Endothelial cell (in vitro differentiated cells): ENCODE measurements around the gene RSF1. TPM values are rescaled to one million over a fixed set of nuclear protein-coding genes. Genes with fewer than 3 reads are reported as not detected.
"Not testable (repeated sequence)": the region's sequence is repeated elsewhere in the genome, so short reads cannot be mapped to it uniquely, and the experiment has no call there.

Experiments
- DNase-seq: peaks from one replicate; pipeline ENCODE4 v3.0.0; 2021; ENCODE audit warnings: low spot score
- H3K27ac Mint-ChIP-seq: one replicate; pipeline ENCODE4 v1.8.0; 2021; ENCODE audit warnings: mixed read lengths, inconsistent platforms; ENCODE audit not compliant: unreplicated experiment
- H3K27me3 Mint-ChIP-seq: one replicate; pipeline ENCODE4 v1.8.0; 2021; ENCODE audit warnings: mild to moderate bottlenecking, moderate library complexity, mixed read lengths, inconsistent platforms; ENCODE audit not compliant: unreplicated experiment
- H3K36me3 Mint-ChIP-seq: one replicate; pipeline ENCODE4 v1.8.0; 2021; ENCODE audit warnings: mild to moderate bottlenecking, low read depth, mixed read lengths, inconsistent platforms; ENCODE audit not compliant: unreplicated experiment
- H3K4me1 Mint-ChIP-seq: one replicate; pipeline ENCODE4 v1.8.0; 2021; ENCODE audit warnings: mild to moderate bottlenecking, mixed read lengths, inconsistent platforms; ENCODE audit not compliant: unreplicated experiment
- H3K4me3 Mint-ChIP-seq: one replicate; pipeline ENCODE4 v1.8.0; 2021; ENCODE audit warnings: mild to moderate bottlenecking, mixed read lengths, inconsistent platforms; ENCODE audit not compliant: unreplicated experiment
- H3K9me3 Mint-ChIP-seq: one replicate; pipeline ENCODE4 v1.8.0; 2021; ENCODE audit warnings: mixed read lengths, inconsistent platforms; ENCODE audit not compliant: unreplicated experiment
- long read RNA-seq: library from polyadenylated mRNA; unstranded; transcript quantifications from one replicate; pipeline ENCODE4 v2.0.0, GENCODE V29; 2020; ENCODE audit not compliant: unreplicated experiment
- total RNA-seq: library from RNA; stranded (reverse); fragmentation: NEBNext Ultra II Directional; extraction: Animal tissue kit (Norgen Biotek cat#: 25700); gene quantifications from one replicate; pipeline ENCODE4 v1.2.1, GENCODE V29; 2021; ENCODE audit not compliant: unreplicated experiment
- TF ChIP-seq, protein P1 (sequence below): fragments of 200-600 bp; sonication (generic); IDR thresholded peaks from one replicate; pipeline ENCODE4 v1.5.0; 2021; ENCODE audit warnings: antibody characterized with exemption; ENCODE audit not compliant: unreplicated experiment

RSF1 gene, protein sequence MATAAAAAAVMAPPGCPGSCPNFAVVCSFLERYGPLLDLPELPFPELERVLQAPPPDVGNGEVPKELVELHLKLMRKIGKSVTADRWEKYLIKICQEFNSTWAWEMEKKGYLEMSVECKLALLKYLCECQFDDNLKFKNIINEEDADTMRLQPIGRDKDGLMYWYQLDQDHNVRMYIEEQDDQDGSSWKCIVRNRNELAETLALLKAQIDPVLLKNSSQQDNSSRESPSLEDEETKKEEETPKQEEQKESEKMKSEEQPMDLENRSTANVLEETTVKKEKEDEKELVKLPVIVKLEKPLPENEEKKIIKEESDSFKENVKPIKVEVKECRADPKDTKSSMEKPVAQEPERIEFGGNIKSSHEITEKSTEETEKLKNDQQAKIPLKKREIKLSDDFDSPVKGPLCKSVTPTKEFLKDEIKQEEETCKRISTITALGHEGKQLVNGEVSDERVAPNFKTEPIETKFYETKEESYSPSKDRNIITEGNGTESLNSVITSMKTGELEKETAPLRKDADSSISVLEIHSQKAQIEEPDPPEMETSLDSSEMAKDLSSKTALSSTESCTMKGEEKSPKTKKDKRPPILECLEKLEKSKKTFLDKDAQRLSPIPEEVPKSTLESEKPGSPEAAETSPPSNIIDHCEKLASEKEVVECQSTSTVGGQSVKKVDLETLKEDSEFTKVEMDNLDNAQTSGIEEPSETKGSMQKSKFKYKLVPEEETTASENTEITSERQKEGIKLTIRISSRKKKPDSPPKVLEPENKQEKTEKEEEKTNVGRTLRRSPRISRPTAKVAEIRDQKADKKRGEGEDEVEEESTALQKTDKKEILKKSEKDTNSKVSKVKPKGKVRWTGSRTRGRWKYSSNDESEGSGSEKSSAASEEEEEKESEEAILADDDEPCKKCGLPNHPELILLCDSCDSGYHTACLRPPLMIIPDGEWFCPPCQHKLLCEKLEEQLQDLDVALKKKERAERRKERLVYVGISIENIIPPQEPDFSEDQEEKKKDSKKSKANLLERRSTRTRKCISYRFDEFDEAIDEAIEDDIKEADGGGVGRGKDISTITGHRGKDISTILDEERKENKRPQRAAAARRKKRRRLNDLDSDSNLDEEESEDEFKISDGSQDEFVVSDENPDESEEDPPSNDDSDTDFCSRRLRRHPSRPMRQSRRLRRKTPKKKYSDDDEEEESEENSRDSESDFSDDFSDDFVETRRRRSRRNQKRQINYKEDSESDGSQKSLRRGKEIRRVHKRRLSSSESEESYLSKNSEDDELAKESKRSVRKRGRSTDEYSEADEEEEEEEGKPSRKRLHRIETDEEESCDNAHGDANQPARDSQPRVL (N-terminal part only)
- 73.7 TPM for total RNA-seq
- long read RNA-seq, transcript RSF1-206 (6 exons, 2,107 nt): major isoform, 10 of 23 reads
- long read RNA-seq, partial matches to known transcripts: 12 of 23 reads
- long read RNA-seq, other reads (novel, unspliced or antisense): 0 of 23 reads

DNA sequence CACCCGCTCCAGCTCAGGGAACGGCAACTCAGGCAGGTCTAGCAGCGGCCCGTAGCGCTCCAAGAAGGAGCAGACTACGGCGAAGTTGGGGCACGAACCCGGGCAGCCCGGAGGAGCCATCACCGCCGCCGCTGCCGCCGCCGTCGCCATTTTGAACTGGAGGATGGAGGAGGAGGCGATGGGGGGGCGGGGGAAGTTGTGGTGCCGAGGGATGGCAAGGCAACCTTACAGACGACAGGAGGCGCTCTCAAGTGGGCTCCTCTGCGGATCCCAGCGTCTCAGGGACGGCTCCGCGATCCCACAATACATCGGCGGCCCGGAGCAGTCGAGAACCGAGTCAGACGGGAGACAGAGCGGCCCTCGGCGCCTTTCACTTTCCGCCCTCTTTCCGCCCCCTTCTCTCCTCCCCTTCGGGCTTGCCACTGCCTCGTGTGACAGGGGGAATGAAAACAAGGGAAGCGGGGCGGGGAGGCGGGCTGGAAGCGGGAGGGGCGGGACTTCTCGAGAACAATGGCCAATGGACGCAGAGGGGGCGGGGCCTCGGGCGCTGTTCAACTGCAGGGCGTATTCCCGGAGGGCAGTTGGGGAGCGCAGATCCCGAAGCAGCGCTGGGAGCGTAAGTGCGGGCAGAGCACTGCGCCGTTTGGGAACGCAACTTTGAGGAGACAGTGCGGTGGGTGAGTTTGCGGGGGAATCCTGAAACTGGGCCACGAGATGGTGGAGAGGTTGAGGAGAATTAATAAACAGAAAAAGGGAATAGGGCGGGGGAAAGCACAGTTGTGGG is at the start of gene RSF1, which contains the start of gene AAMDC:
Gene RSF1 (minus strand): TSS at position 158 of the 784 bp plus-strand sequence. CDS start 8 bp downstream, at position 150.
Gene AAMDC (plus strand): TSS at position 580 of the 784 bp plus-strand sequence. CDS start 21,353 bp downstream, outside the sequence.
- peak; percentile 98 for DNase-seq
- Mint-ChIP-seq H3K27me3 (peaks cover 2% of the 10 kb centered on the region), H3K4me1 (peaks cover 10% of the 10 kb centered on the region), H3K36me3 (peaks cover 11% of the 10 kb centered on the region), H3K9me3 (no peaks in the 10 kb centered on the region), H3K4me3 (peak within 1 kb of the TSS; percentile 100), H3K27ac (peak within 1 kb of the TSS; percentile 96)
- TF ChIP-seq, protein P1, sequence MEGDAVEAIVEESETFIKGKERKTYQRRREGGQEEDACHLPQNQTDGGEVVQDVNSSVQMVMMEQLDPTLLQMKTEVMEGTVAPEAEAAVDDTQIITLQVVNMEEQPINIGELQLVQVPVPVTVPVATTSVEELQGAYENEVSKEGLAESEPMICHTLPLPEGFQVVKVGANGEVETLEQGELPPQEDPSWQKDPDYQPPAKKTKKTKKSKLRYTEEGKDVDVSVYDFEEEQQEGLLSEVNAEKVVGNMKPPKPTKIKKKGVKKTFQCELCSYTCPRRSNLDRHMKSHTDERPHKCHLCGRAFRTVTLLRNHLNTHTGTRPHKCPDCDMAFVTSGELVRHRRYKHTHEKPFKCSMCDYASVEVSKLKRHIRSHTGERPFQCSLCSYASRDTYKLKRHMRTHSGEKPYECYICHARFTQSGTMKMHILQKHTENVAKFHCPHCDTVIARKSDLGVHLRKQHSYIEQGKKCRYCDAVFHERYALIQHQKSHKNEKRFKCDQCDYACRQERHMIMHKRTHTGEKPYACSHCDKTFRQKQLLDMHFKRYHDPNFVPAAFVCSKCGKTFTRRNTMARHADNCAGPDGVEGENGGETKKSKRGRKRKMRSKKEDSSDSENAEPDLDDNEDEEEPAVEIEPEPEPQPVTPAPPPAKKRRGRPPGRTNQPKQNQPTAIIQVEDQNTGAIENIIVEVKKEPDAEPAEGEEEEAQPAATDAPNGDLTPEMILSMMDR: peak; percentile 14

DNA sequence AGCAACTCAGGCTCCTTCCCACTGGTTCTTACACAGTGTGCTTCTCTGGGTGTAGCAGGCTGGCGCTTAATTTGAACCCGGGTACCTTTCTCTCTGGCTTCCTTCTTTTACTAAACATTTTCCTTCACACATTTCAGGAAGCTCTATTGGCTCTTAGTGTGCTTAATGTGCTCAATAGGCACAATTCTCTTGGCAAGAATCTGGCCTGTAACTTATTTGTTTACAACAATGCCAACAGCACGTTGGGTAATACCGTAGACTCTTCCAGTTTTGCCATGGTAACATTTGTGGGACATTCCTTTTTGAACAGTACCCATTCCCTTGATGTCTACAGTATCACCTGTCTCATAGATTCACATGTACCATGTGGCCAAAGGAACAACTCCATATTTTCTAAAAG is 48.2 kb upstream of the RSF1 start:
- TF ChIP-seq, protein P1: no peak
- peaks cover 13% of the 10 kb centered on the region for H3K36me3 Mint-ChIP-seq
- H3K27me3 Mint-ChIP-seq: peaks cover 2% of the 10 kb centered on the region
- no peak overlapping the region for H3K4me3 Mint-ChIP-seq
- DNase-seq: no peak
- H3K27ac Mint-ChIP-seq: no peak overlapping the region
- no peaks in the 10 kb centered on the region for H3K9me3 Mint-ChIP-seq
- H3K4me1 Mint-ChIP-seq: no peaks in the 10 kb centered on the region

DNA sequence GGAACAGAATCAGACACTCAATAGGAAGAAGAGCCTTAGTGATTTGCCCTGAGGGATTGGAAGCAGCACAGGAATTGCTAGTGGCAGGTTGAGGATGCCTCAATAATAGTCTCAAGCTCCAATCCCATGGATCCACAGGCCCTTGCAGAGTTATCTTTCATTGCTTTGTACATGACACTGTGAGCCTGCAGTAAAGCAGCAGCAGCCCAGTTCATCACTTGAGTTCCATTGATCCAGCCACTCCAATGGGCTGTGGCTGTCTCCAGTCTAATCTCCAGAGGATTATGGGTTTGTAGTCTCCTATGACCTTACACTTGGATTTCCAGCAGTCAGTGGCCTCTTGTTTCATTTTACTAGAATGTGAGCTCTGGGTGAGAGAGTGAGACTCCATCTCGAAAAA is 45.8 kb upstream of the RSF1 start:
- TF ChIP-seq, protein P1: no peak
- DNase-seq: no peak
- Mint-ChIP-seq H3K4me1 (no peaks in the 10 kb centered on the region), H3K4me3 (no peak overlapping the region), H3K27me3 (peaks cover 2% of the 10 kb centered on the region), H3K36me3 (peaks cover 13% of the 10 kb centered on the region), H3K27ac (no peak overlapping the region), H3K9me3 (no peaks in the 10 kb centered on the region)

DNA sequence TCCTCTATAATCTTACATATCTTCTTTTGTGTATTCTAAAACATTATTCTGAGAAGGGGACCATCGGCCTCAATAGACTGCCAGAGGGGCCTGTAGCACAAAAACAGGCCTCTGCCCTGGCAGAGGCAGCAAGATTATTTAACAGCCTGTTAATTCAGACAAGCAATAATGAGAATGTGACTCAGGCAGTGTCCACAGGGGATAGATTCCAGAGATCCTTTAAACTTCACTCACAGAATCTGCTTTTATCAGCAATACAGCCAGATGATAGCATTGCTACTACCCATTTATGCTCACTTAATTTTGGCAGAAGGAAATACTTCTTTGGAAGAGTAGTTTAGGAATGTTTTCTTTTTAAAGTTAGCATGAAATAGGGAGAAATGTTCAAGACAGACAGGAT is 45.3 kb upstream of the RSF1 start:
- H3K4me3 Mint-ChIP-seq: no peak overlapping the region
- H3K36me3 Mint-ChIP-seq: peaks cover 13% of the 10 kb centered on the region
- TF ChIP-seq, protein P1: no peak
- DNase-seq: no peak
- H3K27me3 Mint-ChIP-seq: peaks cover 2% of the 10 kb centered on the region
- H3K4me1 Mint-ChIP-seq: no peaks in the 10 kb centered on the region
- no peak overlapping the region for H3K27ac Mint-ChIP-seq
- no peaks in the 10 kb centered on the region for H3K9me3 Mint-ChIP-seq

DNA sequence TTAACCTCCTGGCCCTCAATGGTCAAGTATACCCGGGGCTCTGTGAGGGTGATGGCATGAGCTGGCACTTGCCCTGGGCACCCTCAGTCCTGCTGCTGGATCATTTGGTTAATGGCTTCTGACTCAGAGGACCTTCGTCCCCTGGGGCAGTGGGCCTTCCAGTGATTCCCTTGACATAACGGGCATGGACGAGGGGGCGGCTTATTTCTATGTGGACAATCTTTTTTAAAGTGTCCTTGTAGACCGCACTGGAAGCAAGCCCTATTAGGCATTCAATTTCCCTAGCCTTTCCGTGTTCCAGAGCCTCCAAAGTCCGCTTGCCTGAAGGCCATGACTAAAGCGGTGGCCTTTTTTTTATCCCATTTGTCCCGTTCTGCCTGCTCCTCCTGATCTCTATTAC is 40.9 kb upstream of the RSF1 start:
- H3K9me3 Mint-ChIP-seq, H3K27ac Mint-ChIP-seq, H3K27me3 Mint-ChIP-seq, H3K4me1 Mint-ChIP-seq, DNase-seq, H3K4me3 Mint-ChIP-seq: not testable (repeated sequence)
- peaks cover 15% of the 10 kb centered on the region for H3K36me3 Mint-ChIP-seq

DNA sequence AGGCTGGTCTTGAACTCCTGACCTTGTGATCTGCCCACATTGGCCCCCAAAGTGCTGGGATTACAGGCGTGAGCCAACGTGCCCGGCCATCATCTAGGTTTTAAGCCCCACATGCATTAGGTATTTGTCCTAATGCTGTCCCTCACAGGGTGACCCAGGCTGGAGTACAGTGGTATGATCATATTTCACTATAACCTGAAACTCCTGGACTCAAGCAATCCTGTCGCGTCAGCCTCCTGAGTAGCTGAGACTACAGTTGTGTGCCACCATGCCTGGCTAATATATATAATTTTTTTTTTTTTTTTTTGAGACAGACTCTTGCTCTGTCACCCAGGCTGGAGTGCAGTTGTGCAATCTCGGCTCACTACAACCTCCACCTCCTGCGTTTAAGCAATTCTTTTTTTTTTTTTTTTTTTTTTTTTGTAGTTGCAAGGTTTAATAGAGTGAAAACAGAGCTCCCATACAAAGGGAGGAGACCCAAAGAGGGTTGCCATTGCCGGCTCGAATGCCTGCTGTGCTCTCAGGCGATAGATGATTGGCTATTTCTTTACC is 37.5 kb upstream of the RSF1 start:
- not testable (repeated sequence) for H3K27me3 Mint-ChIP-seq, H3K4me3 Mint-ChIP-seq, DNase-seq, H3K27ac Mint-ChIP-seq, H3K4me1 Mint-ChIP-seq
- H3K36me3 Mint-ChIP-seq: peaks cover 47% of the 10 kb centered on the region
- peaks cover 15% of the 10 kb centered on the region for H3K9me3 Mint-ChIP-seq
